HepG2 (cell line): ENCODE results near the gene CHMP6. TPM values are rescaled to one million over a fixed set of nuclear protein-coding genes. Genes with fewer than 3 reads are reported as not detected.

ENCODE experiments used
- DNMT3B ChIP-seq: conservative IDR thresholded peaks from 2 replicates; pipeline ENCODE4 v1.6.1; 2016; ENCODE audit warnings: missing biosample characterization, control low read depth
- FLYWCH1 ChIP-seq: sonication (generic); formaldehyde crosslinking; IDR thresholded peaks from 2 replicates; pipeline ENCODE4 v1.8.1; 2023; ENCODE audit warnings: mild to moderate bottlenecking, missing genetic modification reagents
- MYC ChIP-seq: sonication (generic); formaldehyde crosslinking; IDR thresholded peaks from 2 replicates; pipeline ENCODE4 v1.9.0; 2021; ENCODE audit warnings: missing genetic modification reagents, borderline replicate concordance
- RNF2 ChIP-seq: fragments of 450-650 bp; conservative IDR thresholded peaks from 2 replicates; pipeline ENCODE4 v1.6.1; 2016; ENCODE audit warnings: low read depth
- TFAP4 ChIP-seq: sonication (generic); IDR thresholded peaks from 2 replicates; pipeline ENCODE4 v1.6.1; 2016; ENCODE audit warnings: low read depth, borderline replicate concordance
- ZBTB40 ChIP-seq, 2 experiments: fragments of 450-650 bp in 1 of 2; sonication (generic) in 1 of 2; formaldehyde crosslinking in 1 of 2; IDR thresholded peaks; 2 replicates each; pipeline versions ENCODE4 v1.6.1 to v1.8.0; 2016 to 2022; ENCODE audit warnings: antibody characterized with exemption in 1 of 2, mild to moderate bottlenecking in 1 of 2, missing genetic modification reagents in 1 of 2
- polyA plus RNA-seq, 8 experiments: library from polyadenylated mRNA; depleted of rRNA in 3 of 8; stranded (reverse) in 7 of 8; unstranded in 1 of 8; fragments of >200 nt; fragmentation: Illumina TruSeq in 4 of 8; extraction: Trizol in 4 of 8; gene quantifications; 2 replicates each; pipeline versions ENCODE4 v1.2.1 to v1.2.3, GENCODE V29; 2011 to 2016; ENCODE audit warnings: low read depth in 4 of 8, missing spikeins in 1 of 8, mixed read lengths in 1 of 8; ENCODE audit not compliant: insufficient read depth in 1 of 8
- total RNA-seq, 5 experiments: library from RNA; depleted of rRNA; stranded (reverse); fragments of >200 nt; fragmentation: Illumina TruSeq; extraction: Trizol; gene quantifications; 2 replicates each; pipeline ENCODE4 v1.2.3, GENCODE V29; 2016; ENCODE audit warnings: low read depth in 1 of 5

The CHMP6 gene
- total and polyA plus RNA-seq, 2 of the 13 experiments (the other 11 are each of a cell fraction or from before 2014, with no cell fraction given) = 11.1 to 24.2 TPM

GRCh38 chr17:80987941-80988461 lies 3.6 kb upstream of the CHMP6 start (continued):
- TF ChIP-seq TFAP4 (peak; percentile 75; the same call in 1 of the 2 replicates), ZBTB40 (IDR thresholded peaks at IDR 0.05) (no peak), ZBTB40 (CRISPR knock-in tag; IDR thresholded peaks at IDR 0.05) (peak; percentile 44; the same call in 1 of the 2 replicates), FLYWCH1 (CRISPR knock-in tag) (no peak), DNMT3B (no peak), RNF2 (0 out of 2 replicates have a peak, but pooled peaks have one; percentile 34), MYC (CRISPR knock-in tag) (0 out of 2 replicates have a peak, but pooled peaks have one; percentile 37)
